OCI-LY1 (cell line): ENCODE measurements around the gene LAG3.

Experiments used
- H2AFZ ChIP-seq: fragments of 200-600 bp; sonication (generic), shearing (Covaris generic); 2 replicates; pipeline ENCODE4 v1.6.0; 2014; ENCODE audit warnings: antibody characterized with exemption, mild to moderate bottlenecking, low read length
- H3F3A ChIP-seq: fragments of 200-600 bp; sonication (generic), shearing (Covaris generic); 2 replicates; pipeline ENCODE4 v1.6.0; 2014; ENCODE audit warnings: mild to moderate bottlenecking, antibody characterized with exemption, low read length, moderate library complexity; ENCODE audit not compliant: insufficient read depth
- H3K27ac ChIP-seq: fragments of 200-600 bp; sonication (generic); 2 replicates; pipeline ENCODE4 v1.5.1; 2014; ENCODE audit warnings: low read length, mixed run types, mild to moderate bottlenecking, low read depth; ENCODE audit not compliant: poor library complexity, severe bottlenecking
- H3K27me3 ChIP-seq: fragments of 200-600 bp; sonication (generic); 2 replicates; pipeline ENCODE4 v1.6.0; 2014; ENCODE audit warnings: antibody characterized with exemption, mild to moderate bottlenecking, low read length, moderate library complexity; ENCODE audit not compliant: insufficient read depth
- H3K36me3 ChIP-seq: fragments of 200-600 bp; sonication (generic); 2 replicates; pipeline ENCODE4 v1.6.1; 2014; ENCODE audit warnings: mild to moderate bottlenecking, antibody characterized with exemption, low read length, moderate library complexity, mixed read lengths; ENCODE audit not compliant: insufficient read depth
- H3K4me1 ChIP-seq: fragments of 200-600 bp; sonication (generic); 2 replicates; pipeline ENCODE4 v1.5.1; 2014; ENCODE audit warnings: mild to moderate bottlenecking, low read length, moderate library complexity; ENCODE audit not compliant: insufficient read depth, severe bottlenecking
- H3K4me2 ChIP-seq: fragments of 200-600 bp; sonication (generic), shearing (Covaris generic); 2 replicates; pipeline ENCODE4 v1.6.1; 2014; ENCODE audit warnings: low read length
- H3K4me3 ChIP-seq: fragments of 200-600 bp; sonication (generic); 2 replicates; pipeline ENCODE4 v1.5.1; 2014; ENCODE audit warnings: low read length, low read depth, mild to moderate bottlenecking, mixed read lengths; ENCODE audit not compliant: poor library complexity, severe bottlenecking
- H3K79me2 ChIP-seq: fragments of 200-600 bp; shearing (Covaris generic); 2 replicates; pipeline ENCODE4 v1.6.1; 2016; ENCODE audit warnings: mixed run types, low read length, mixed read lengths; ENCODE audit not compliant: insufficient read depth
- H3K9ac ChIP-seq: fragments of 200-600 bp; sonication (generic), shearing (Covaris generic); 2 replicates; pipeline ENCODE4 v1.6.1; 2014; ENCODE audit warnings: mild to moderate bottlenecking, low read length, mixed read lengths
- H3K9me2 ChIP-seq: fragments of 200-600 bp; sonication (generic), shearing (Covaris generic); 2 replicates; pipeline ENCODE4 v1.6.1; 2014; ENCODE audit warnings: low read depth, mild to moderate bottlenecking, low read length, mixed read lengths
- H3K9me3 ChIP-seq: fragments of 200-600 bp; shearing (Covaris generic); 2 replicates; pipeline ENCODE4 v1.6.1; 2014; ENCODE audit warnings: low read length, mixed read lengths
- H4K20me1 ChIP-seq: fragments of 200-600 bp; sonication (generic), shearing (Covaris generic); 2 replicates; pipeline ENCODE4 v1.6.0; 2016; ENCODE audit warnings: mild to moderate bottlenecking, low read length; ENCODE audit not compliant: insufficient read depth
- CTCF ChIP-seq: fragments of 200-600 bp; sonication (generic), shearing (Covaris generic); IDR thresholded peaks from 2 replicates; pipeline ENCODE4 v1.5.1; 2017; ENCODE audit warnings: mild to moderate bottlenecking, antibody characterized with exemption, low read length, moderate library complexity, mixed read lengths
- EZH2 ChIP-seq: fragments of 200-600 bp; sonication (generic), shearing (Covaris generic); IDR thresholded peaks from 2 replicates; pipeline ENCODE4 v1.8.0; 2017; ENCODE audit warnings: borderline replicate concordance, mixed run types, mild to moderate bottlenecking, antibody characterized with exemption, low read length, moderate library complexity, mixed read lengths

Gene LAG3

GRCh38 chr12:6786416-6787094, 14.2 kb downstream of the LAG3 start:
- Histone ChIP-seq H3K27ac (no peak overlapping the region), H3K9me2 (no peaks in the 10 kb centered on the region), H4K20me1 (no peaks in the 10 kb centered on the region), H3K79me2 (no peaks in the 10 kb centered on the region), H2AFZ (no peak overlapping the region), H3K27me3 (peaks cover 3% of the 10 kb centered on the region; the same call in 1 of the 2 replicates), H3K4me3 (no peak overlapping the region), H3K9ac (no peak overlapping the region), H3K9me3 (no peaks in the 10 kb centered on the region), H3F3A (no peaks in the 10 kb centered on the region), H3K4me2 (no peak overlapping the region), H3K36me3 (no peaks in the 10 kb centered on the region), H3K4me1 (peaks cover 11% of the 10 kb centered on the region)
- TF ChIP-seq EZH2 (no peak), CTCF (no peak)

- Histone ChIP-seq H3K36me3 (no peaks in the 10 kb centered on the region), H3K9ac (no peak overlapping the region), H2AFZ (no peak overlapping the region), H3K27ac (no peak overlapping the region), H3K4me1 (peaks cover 11% of the 10 kb centered on the region), H3K27me3 (peaks cover 3% of the 10 kb centered on the region; the same call in 1 of the 2 replicates), H3K4me2 (no peak overlapping the region), H3K4me3 (no peak overlapping the region), H3K9me2 (no peaks in the 10 kb centered on the region), H4K20me1 (no peaks in the 10 kb centered on the region), H3F3A (no peaks in the 10 kb centered on the region), H3K9me3 (no peaks in the 10 kb centered on the region), H3K79me2 (no peaks in the 10 kb centered on the region)
- TF ChIP-seq CTCF (no peak), EZH2 (no peak)
Measured at GRCh38 chr12:6787309-6787708, 15.0 kb downstream of the LAG3 start.

- no peaks in the 10 kb centered on the region for H4K20me1 ChIP-seq
- no peak within 1 kb of the TSS for H3K4me3 ChIP-seq
- H3F3A ChIP-seq, result no peaks in the 10 kb centered on the region
- no peak within 1 kb of the TSS for H2AFZ ChIP-seq
- no peaks in the 10 kb centered on the region for H3K4me1 ChIP-seq
- peaks cover 3% of the 10 kb centered on the region; the same call in 1 of the 2 replicates for H3K27me3 ChIP-seq
- H3K79me2 ChIP-seq, result no peaks in the 10 kb centered on the region
- no peaks in the 10 kb centered on the region for H3K36me3 ChIP-seq
- no peak within 1 kb of the TSS for H3K27ac ChIP-seq
- no peak within 1 kb of the TSS for H3K9ac ChIP-seq
- H3K9me2 ChIP-seq, result no peaks in the 10 kb centered on the region
- no peaks in the 10 kb centered on the region for H3K9me3 ChIP-seq
- no peak within 1 kb of the TSS for H3K4me2 ChIP-seq
- TF ChIP-seq CTCF, result no peak
- no peak for TF ChIP-seq EZH2
Measured at GRCh38 chr12:6788972-6789924, 16.9 kb downstream of the LAG3 start, which contains the start of gene CD4. Gene CD4 (plus strand): TSS chr12:6789528. CDS start chr12:6800139, 10,611 bp downstream.
